HG03095 (cell line): ENCODE measurements around the gene ZNF345.
A peak's percentile ranks its signal among the peaks of the same experiment; 100 is the strongest.

Source experiments
- ATAC-seq: cut with Tn5 transposase; IDR thresholded peaks from one replicate; pipeline ENCODE4 v1.9.1; 2021; ENCODE audit warnings: moderate library complexity; ENCODE audit not compliant: unreplicated experiment

The ZNF345 gene

DNA sequence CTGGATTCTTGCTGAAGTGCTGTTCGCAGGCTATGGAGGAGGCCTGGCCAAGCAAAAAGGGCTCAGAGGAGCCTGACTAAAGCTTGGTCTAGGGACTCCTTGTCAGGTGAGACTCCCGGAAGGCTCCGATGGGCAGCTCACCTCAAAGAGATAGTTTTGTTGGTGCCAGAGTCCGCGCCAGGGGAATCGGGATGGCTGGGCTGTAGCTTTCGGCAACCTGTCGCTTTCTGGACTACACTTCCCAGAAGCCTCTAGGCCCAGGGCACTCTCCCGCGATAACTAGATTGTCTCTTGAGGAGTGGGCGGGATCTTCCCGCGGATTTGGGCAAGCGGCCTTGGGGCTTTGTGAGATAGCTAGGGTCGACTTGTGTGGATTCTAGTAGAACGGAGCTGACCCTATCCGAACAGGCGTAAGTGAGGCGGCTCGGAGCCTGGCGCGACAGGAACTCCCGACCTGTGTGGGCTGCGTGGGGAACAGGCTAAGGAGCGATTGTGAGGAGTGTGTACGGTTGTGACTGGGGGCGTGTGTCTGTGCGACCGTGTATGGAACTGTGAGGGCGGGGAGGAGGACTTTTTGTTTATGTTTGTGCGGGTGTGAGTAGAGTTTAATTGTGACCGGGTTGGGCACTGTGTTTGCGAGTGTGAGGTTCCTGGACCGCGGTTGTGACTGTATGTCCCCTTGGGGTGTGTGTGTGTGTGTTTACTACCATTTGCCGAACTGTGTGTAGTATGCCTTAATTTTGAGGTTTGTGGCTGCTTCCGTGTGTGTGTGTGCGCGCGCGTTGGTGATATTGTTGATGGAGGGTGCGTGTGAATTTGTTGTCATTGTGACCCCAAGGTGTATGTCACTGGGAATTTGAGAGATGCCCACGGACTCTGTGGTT lies at the start of gene ZNF345:
TSS of gene ZNF345 (plus strand) at position 318 of the 884 bp plus-strand sequence. CDS start 25,955 bp downstream, outside the sequence.
- ATAC-seq: peak; percentile 64

DNA sequence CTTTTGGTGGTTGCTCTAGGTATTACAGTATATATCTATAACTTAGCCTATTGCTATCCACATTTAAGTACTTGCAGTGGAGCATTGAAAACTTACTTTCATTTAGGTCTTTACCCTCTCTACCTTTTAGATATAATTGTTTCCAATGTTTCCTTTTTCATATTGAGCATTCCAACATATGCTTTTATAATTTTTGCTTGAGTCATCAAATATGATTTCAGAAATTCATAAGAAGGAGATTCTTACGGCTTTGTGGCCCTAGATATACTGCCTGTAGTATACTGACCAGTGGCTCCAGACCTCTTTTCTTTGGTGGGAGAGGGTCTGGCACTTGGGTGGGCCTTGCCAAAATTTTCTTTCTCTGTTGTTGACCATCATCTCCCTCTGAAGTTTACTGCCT lies 45.3 kb upstream of the ZNF345 start:
- ATAC-seq: no peak

DNA sequence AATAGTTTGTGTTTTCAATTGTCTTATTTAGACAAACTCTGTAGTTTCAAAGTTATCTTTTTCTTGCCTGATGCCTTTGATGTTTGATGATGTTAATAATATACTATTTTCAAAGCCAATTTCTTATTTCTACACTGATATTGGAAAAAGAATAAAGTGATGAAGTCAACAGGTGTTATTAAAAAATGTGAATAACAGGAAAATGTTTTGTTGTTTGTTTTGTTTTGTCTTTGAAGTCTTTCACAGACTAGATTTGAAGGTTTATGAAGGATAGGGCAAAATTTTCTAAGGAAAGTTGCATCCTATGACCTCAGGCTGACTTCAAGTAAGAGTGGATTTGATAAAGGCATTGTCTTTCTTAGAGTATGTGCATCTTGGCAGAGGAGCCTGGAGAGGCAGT lies 43.6 kb upstream of the ZNF345 start:
- no peak for ATAC-seq

DNA sequence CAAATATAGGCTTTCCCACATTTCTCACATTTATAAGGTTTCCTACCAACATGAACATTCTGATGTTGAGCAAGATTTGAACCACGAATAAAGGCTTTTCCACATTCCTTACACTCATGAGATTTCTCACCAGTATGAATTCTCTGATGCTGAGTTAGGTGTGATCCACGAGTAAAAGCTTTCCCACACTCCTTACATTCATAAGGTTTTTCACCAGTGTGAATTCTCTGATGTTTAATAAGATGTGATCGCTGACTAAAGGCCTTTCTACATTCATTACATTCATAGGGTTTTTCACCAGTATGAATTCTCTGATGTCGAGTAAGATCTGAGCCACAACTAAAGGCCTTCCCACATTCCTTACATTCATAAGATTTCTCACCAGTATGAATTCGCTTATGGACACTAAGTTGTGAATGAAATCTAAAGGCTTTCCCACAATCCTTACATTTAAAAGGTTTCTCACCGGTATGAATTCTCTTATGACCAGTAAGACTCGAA lies 31.5 kb upstream of the ZNF345 start:
- no peak for ATAC-seq

DNA sequence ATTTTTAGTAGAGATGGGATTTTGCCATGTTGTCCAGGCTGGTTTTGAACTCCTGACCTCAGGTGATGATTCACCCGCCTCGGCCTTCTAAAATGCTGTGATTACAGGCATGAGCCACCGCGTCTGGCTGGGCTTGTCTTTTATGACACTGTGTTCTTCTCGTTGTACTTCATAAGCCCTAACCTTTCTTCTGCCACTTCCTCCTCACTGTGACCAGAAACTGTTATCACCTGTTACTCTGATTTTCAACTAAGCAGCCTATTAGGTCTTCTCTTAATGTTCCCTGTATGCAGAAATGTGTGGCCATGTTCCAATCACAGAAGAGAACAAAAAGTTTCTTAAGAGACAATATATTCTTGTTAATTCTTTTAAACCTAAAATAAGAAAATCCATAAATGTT lies 28.9 kb upstream of the ZNF345 start:
- no peak for ATAC-seq

DNA sequence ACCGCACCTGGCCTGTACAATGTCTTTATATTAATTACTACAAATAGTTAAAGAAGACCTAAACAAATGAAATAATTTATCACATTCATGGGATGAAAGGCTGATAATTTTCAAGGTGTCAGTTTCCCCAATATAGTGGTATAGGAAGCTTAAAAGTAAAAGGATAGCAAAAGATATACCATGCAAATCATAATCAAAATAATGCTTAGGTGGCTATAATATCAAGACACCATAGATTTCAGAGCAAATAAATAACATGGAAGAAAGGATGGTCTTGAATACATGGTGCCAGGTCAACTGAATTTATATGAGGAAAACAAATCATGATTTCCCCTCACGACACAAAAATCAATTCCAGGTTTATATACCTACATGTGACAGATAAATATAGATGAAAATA lies 17.2 kb upstream of the ZNF345 start:
- no peak for ATAC-seq

DNA sequence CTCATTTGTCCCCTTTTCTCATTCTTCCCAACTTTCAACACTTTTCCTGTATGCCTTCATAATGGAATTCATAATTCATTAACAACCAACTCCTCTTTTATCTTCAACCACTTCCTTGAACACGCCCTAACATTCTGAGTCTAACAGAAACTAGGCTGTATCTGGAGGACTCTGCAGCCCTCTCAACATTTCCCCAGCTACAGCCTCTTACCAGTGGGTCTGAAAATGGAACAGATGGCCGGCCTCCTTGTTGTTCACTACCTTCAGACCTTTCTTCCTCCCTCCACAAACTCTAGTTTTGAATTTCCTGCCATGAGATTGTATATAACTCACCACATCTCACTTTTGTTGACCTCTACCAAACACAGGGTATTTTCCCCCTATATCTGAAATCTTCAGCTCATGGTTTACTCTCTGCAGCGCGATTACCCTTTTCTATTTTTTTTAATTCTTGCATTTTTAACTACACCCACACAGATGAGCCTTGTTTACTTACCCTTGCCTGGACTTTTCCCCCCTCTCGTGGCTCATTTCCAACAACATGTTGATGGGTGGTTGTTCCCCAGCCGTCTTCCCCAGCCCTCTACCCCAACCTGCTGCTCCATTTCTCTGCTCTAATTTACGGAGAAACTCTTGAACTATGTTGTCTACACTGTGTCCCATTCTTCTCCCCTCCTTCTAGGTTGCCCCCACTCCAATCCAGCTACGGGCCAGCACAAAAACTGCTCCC lies 13.3 kb upstream of the ZNF345 start:
- ATAC-seq: no peak

DNA sequence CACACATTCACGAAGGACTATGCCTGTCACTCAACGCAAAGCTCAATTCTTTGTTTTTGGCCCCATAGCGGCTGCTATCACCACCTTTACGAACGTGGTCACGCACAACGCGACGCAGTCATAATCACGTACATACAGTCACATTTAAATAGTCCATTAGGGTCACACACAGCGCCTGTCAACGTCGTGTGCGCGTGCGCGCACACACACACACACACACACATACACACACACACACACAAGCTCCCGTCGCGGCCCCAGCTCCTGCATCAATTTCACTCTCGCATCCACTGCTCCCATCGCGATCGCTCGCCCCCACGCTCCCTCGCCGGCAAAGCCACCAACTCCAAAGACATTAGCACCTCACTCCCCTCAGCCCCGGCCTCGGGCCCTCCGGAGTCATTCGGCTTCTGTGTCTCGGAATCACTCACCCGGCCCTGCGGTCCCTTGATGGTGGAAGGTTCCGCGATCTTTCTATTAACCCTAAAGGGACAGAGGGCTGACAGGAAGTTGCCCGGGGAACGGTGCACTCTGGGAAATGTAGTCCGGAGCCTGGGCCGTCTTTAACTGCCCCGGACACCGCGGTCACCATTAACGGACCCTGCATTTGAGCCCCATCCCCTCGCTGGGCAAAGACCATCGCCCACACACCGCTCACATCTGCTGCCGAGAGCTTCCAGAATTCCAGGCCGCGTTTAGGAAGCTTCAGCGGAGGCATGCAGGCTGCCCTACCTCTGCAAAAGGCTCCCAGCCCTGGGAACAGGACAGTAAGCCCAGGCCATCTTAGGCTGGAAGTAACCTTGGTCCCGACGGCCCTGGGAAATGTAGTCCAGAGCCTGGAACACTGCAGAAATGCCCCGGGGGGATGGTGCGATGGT lies 12.5 kb upstream of the ZNF345 start, which contains the start of gene ZNF790:
TSS of gene ZNF790 (minus strand) at position 482 of the 878 bp plus-strand sequence. CDS start 12,768 bp downstream, outside the sequence.
- ATAC-seq: peak; percentile 92

DNA sequence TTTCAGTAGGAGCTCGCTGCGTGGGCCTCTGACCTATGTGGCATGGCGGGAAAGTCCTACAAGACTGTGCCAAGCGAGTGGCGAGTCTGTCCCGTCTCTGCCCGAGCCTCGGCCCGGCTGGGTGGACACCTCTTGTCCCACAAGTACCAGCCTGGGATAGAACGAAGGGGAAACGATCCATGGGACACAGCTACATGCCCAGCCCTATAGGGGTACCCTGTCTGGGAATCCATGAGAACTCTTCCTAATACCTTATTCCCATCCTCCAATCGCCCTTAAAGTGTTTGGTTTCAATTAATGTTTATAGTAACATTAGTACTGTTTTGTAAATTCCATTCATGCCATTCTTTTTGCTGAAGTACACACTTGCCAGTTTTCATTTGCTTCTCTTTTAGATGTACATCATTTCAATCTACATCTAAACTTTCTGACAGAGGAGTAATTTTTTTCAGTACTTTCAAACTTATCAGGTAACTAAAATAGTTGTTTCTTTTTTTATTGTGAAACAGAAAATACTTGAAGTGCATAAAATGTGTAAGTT lies 11.8 kb upstream of the ZNF345 start:
- ATAC-seq: no peak

DNA sequence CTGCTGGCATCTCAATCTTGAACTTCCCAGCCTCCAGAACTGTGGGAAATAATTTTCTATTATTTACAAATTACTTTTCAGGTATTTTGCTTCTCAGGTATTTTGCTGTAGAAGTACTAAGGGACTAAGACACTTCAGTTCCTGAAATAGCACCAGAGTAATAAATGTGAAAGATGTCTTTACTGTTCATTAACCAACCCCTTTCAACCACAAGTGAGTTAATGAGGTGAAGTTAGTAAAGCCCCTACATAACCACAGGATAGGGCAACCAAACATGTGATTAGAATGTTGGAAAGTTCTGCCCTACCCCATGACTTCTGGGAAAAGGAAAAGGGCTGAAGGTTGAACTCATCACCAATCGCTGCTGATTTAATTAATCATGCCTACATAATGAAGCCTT lies 2.7 kb upstream of the ZNF345 start:
- ATAC-seq: no peak

DNA sequence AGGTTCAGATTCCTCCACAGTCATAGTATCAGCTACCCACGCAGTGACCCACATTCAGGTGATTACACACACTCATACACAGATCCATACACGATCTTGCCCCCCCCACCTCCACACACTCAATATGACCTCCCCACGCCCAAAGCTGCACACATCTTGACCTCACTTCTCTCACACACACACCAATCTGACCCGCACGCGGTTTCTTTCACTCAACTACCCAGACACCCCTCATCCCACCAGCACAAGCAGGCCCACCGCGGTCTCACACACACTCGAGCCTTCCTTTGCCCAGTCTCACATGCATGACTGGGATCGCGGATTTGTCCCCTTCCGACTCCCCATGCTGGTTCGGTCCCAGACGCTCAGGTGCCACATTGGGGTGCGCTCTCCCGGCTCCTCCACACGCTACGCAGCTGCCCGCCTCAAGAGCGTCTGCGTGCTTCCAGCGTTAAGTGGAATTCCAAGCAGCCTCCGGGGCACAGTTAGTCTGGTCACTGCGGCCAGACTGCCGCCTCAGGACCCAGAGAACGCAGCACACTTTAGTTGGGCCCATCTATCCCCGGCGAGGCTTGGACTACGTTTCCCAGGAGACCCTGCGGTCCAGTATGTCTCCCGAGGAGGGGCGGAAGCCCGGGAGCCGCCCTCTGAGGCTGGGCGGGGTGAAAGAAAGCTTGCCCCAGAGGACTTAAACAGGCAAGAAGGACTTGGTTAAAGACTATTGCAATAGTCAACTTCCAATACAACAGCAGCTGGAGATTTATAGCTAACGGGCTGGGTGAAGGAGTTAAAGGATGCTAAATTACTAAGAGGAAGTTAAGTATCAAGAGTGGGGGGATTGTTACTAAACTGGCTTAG lies 746 bp upstream of the ZNF345 start:
- peak; percentile 82 for ATAC-seq

DNA sequence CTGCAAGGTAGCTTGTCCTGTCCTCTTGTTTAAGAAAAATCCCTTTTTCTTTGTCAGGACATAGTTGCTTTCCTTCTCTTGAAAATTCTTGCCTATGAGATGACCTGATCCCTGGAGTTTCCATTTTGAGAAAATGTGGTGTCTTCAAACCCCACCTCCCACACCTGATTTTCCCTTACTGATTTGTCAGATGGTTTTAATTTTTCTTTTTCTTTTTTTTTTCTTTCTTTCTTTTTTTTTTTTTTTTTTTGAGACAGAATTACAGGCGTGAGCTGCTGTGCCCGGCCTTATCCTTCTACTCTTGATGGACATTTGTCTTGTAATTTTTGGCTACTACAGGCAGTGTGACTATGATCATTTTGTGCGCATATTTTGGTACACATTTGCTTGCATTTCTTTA lies 1.2 kb downstream of the ZNF345 start:
- ATAC-seq: no peak

DNA sequence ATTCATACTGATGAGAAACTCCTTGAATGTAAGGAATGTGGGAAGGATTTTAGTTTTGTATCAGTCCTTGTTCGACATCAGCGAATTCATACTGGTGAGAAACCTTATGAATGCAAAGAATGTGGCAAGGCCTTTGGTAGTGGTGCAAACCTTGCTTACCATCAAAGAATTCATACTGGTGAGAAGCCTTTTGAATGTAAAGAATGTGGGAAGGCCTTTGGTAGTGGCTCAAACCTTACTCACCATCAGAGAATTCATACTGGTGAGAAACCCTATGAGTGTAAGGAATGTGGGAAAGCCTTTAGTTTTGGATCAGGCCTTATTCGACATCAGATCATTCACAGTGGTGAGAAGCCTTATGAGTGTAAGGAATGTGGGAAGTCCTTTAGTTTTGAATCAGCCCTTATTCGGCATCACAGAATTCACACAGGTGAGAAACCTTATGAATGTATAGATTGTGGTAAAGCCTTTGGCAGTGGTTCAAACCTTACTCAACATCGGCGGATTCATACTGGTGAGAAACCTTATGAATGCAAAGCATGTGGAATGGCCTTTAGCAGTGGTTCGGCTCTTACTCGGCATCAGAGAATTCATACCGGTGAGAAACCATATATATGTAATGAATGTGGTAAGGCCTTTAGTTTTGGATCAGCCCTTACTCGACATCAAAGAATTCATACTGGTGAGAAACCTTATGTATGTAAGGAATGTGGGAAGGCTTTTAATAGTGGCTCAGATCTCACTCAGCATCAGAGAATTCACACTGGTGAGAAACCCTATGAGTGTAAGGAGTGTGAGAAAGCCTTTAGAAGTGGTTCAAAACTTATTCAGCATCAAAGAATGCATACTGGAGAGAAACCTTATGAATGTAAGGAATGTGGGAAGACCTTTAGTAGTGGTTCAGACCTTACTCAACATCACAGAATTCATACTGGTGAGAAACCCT lies 26.6 kb downstream of the ZNF345 start:
- no peak for ATAC-seq

DNA sequence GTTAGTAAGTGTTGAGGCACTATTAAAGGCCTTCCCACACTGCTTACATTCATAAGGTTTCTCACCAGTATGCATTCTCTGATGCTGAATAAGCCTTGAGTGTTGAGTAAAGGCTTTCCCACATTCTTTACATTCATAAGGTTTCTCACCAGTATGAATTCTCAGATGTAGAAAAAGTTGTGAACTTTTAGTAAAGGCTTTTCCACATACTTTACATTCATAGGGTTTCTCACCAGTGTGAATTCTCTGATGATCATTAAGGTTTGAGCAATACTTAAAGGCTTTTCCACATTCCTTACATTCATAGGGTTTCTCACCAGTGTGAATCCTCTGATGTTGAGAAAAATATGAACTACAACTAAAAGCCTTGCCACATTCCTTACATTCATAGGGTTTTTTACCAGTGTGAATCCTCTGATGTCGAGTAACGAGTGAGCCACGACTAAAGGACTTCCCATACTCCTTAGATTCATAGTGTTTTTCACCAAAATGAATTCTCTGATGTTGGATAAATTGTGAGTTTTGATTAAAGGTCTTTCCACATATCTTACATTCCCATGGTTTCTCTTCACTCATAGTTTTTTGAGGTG lies 41.2 kb downstream of the ZNF345 start:
- ATAC-seq: no peak

DNA sequence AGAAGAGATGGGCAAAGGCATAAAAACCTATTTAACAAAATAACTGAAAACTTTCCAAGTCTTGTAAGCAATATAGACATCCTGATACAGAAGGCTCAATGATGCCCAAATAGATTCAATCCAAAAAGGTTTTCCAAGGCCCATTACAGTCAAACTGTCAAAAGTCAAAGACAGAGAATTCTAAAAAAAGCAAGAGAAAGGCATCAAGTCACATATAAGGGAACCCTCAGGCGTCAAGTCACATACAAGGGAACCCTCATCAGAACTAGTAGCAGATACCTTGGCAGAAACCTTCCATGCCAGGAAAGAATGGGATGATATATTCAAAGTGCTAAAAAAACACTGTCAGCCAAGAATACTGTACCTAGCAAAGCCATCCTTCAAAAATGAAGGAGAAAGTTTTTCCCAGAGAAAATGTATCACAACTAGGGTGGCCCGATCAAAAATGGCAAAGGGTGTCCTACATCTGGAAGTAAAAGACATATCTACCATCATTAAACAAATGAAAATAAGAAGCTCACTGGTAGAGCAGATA lies 44.2 kb downstream of the ZNF345 start:
- no peak for ATAC-seq

DNA sequence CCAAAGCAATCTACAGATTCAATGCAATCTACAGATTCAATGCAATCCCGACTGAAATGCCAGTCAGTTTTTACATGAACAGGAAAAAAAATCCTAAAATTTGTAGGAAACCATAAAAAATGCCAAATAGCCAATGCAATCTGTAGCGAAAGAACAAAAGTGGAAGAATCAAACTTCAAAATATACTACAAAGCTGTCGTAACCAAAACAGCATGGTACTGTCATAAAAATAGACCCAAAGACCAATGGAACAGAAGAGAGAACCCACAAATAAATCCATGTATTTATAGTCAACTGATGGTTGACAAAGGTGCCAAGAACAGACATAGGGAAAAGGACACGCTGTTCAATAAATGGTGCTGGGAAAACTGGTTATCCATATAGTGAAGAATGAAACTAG lies 47.7 kb downstream of the ZNF345 start:
- ATAC-seq: no peak

DNA sequence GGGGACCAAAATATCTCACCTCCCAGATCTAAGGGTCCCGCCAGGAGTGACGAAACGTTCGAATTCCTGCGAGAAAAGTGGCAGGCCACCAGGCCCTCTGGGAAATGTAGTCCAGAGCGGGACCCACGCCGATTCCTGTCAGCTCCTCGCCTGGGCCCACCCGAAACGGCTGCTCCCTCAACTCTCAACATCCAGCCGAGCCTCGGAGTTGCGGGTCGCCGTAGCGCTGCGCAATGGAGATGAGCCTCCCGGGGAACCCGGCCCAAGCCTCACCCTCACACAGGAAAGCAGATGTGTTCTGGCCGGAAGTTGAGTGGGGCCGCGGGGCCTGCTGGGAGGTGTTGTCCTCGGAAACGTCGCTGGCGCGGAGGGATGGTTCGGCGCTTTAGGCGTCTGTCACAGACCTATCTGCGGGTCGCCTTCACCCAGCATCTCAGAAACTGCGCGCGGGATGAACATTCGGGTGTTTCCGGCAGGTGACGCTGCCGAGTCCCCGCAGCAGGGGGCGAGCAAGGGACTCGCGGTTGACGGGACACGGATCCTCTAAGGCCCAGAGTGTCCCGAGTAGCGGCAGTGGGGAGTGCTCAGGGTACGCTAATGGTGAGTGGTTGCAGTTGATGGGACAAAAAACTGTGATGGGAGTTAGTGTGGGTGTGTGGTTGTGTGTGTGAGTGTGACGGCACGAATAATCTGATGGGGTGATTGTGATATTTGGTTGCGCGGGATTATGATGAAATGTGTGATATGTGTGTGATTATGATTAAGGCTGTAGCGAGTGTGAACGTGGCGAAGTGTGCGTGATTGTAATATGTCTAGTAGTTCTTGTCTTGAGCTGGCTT lies 65.5 kb downstream of the ZNF345 start, which contains the start of the genes ZNF568 and ZNF829:
TSS of gene ZNF568 (plus strand) at position 341 of the 839 bp plus-strand sequence. CDS start 6,439 bp downstream, outside the sequence.
TSS of gene ZNF829 (minus strand) at position 300 of the 839 bp plus-strand sequence. CDS start 1,124 bp downstream, outside the sequence.
- ATAC-seq: peak; percentile 86
